ENCODE data around the gene RETN.
A peak's percentile ranks its signal among the peaks of the same experiment; 100 is the strongest.

Gene RETN

GRCh38 chr19:7661744-7662538 is 6.9 kb upstream of the RETN start:
- no peak for DNase-seq

GRCh38 chr19:7662657-7663056 is 6.2 kb upstream of the RETN start:
- no peak for DNase-seq

- no peak for DNase-seq
These were observed 5.1 kb upstream of the RETN start for GRCh38 chr19:7663706-7664105.

GRCh38 chr19:7665076-7665475 is 3.8 kb upstream of the RETN start:
- no peak for DNase-seq

- no peak for DNase-seq
These were observed 792 bp downstream of the RETN start for GRCh38 chr19:7669641-7670040.

- peak in 1 of 2 experiments; percentile 31 for DNase-seq
These were observed 1.4 kb downstream of the RETN start for GRCh38 chr19:7670150-7670783.

- DNase-seq = no peak
These were observed 1.9 kb downstream of the RETN start for GRCh38 chr19:7670790-7671189.

- DNase-seq = no peak
These were observed 3.7 kb downstream of the RETN start for GRCh38 chr19:7672522-7672921.

GRCh38 chr19:7674010-7675005 is 5.5 kb downstream of the RETN start:
- DNase-seq = no peak

- DNase-seq = no peak
These were observed 7.5 kb downstream of the RETN start for GRCh38 chr19:7676376-7676775.

GRCh38 chr19:7676854-7677253 is 8.0 kb downstream of the RETN start, which contains the start of gene MCEMP1:
TSS of gene MCEMP1 (plus strand) at chr19:7677090. CDS start at chr19:7677121, 31 bp downstream.
- DNase-seq = no peak

- DNase-seq = no peak
These were observed 8.9 kb downstream of the RETN start for GRCh38 chr19:7677669-7678311.

- peak in 1 of 2 experiments; percentile 17 for DNase-seq
These were observed 10.3 kb downstream of the RETN start for GRCh38 chr19:7678971-7679751.

GRCh38 chr19:7679771-7680605 is 11.1 kb downstream of the RETN start:
- no peak for DNase-seq

- DNase-seq = peak; percentile 60 to 81
These were observed 11.9 kb downstream of the RETN start, which contains the start of gene TRAPPC5 for GRCh38 chr19:7680606-7681339. TSS of gene TRAPPC5 (plus strand) at chr19:7680833. CDS start at chr19:7682254, 1,421 bp downstream.

GRCh38 chr19:7681340-7682174 is 12.7 kb downstream of the RETN start:
- DNase-seq = peak; percentile 22 to 24

GRCh38 chr19:7682175-7682855 is 13.5 kb downstream of the RETN start:
- no peak for DNase-seq
